Activated CD8-positive, alpha-beta memory T cell treated with anti-CD3 and anti-CD28 coated beads for 24 hours (primary cell): Measurements from ENCODE around the gene CTNND2.

Experiments
- DNase-seq: peaks from one replicate; pipeline ENCODE4 v3.0.0-alpha.2; 2020

Gene CTNND2

DNA sequence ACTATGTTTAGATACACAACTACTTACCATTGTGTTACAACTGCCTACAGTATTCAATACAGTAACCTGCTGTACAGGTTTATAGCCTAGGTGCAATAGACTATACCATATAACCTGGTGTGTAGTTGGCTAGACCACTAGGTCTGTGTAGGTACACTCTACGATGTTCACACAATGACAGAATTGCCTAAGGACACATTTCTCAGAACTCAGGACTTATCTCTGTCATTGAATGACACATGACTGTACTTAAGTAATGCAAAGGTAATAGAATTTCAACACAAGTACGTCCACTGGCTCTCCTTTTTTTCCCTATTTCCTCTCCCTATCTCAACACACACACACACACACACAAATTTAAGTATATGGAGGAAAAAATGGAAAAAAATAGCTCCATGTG, 385.6 kb downstream of the CTNND2 start:
- DNase-seq: no peak

- DNase-seq: no peak
Measured at GRCh38 chr5:11514705-11515432, 389.4 kb downstream of the CTNND2 start.

GRCh38 chr5:11511878-11512277, 392.4 kb downstream of the CTNND2 start:
- DNase-seq: no peak

- no peak for DNase-seq
Measured at GRCh38 chr5:11510889-11511288, 393.4 kb downstream of the CTNND2 start.

DNA sequence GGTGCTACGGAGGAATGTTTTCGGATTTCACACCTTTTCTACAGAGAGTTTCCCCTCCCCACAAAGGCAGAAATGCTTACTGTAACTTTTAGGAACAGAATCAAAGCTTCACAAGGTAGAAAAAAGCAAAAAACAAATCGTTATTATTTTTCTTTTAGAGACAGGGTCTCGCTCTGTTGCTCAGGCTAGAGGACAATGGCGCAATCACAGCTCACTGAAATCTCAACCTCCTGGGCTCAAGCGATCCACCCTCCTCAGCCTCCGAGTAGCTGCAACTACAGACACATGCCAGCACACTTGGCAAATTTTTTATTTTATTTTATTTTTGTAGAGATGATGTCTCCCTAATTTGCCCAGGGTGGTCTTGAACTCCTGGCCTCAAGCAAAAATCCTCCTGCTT, 394.5 kb downstream of the CTNND2 start:
- DNase-seq: no peak

DNA sequence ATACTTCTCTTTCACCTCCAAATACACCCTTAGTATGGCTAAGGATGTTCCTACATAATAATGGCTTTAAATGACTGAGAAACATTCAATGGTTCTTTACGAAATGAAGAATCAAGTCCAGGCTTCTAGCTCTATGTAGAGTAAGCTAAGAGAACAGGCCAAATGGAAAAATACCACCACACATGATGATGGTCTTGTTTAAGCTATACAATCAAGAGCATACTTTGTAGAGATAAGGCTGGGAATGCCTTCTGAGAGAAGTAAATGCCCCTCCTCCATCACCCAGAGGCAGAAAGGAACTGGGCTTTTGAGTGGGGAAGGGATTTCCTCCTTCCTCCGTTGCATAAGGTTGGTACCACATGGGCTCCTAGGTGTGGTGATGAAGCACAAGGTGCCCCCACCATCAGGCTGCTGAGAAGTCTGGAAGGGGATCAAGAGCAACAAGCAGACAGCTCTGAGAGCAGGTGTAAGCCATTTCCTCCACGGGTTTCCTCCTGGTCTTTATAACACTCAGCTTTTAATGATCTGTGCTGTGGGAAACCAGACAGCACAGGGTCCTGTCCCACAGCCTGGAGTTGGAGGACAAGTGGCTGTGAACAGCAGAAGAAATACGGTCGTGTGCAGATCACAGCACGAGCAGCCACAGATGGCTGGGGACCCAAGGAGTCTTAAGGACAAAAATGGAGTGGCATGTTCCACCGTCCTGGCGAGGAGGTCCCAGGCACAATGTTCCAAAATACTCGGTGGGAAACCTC, 396.9 kb downstream of the CTNND2 start:
- DNase-seq: no peak

DNA sequence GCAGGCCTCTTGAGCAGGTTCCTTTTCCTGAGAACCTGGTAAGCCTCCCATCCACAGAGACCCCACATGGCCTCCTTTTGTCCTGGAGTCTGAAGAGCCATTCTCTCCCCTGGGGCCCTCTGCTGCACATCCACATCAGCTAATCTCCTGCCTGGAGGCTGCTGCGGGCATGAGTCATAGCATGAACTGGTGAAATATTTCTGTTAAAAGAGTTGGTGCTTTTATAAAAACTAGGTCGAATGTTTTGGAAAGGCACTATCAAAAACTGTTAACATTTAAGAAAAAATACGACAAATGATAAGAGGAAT, 399.4 kb downstream of the CTNND2 start:
- no peak for DNase-seq

DNA sequence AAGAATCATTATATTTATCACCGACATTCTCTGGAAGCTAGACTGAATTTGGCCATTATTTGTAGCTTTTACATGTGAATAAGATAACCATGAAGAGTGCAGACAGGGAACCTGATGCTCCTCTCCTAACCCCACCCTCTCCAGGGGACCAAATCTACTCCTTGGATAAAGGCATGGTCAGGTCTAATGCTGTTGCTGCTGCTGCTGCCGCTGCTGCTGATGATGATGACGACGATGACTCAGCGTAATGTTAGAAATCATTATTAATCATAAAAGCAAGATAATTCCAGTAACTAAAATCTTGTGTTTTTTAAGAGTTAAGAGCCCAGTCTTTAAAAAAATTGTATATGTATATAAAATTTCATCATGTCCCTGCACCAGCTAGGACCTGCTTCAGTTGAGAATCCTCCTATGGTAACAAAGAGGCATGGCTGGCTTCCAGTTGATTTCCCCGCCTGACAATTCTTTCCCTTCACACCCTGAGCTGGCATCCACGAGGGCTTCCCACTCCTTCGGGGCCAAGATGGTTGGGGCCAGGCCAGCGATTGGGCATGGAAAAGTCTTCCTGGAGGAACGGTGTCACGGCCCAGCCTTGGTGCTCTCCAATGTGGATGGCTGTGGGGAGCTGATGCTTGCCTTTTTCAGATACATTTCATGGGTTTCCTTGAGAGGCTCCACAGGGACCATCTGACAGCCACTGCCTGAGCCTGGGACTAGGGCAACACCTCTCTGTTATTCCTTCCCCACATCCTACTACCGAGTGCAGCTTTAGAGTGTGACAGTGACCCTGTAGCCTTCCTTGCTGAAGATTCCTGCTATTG, 400.0 kb downstream of the CTNND2 start:
- DNase-seq: no peak

GRCh38 chr5:11502783-11503182, 401.5 kb downstream of the CTNND2 start:
- no peak for DNase-seq

GRCh38 chr5:11497651-11498050, 406.6 kb downstream of the CTNND2 start:
- no peak for DNase-seq

DNA sequence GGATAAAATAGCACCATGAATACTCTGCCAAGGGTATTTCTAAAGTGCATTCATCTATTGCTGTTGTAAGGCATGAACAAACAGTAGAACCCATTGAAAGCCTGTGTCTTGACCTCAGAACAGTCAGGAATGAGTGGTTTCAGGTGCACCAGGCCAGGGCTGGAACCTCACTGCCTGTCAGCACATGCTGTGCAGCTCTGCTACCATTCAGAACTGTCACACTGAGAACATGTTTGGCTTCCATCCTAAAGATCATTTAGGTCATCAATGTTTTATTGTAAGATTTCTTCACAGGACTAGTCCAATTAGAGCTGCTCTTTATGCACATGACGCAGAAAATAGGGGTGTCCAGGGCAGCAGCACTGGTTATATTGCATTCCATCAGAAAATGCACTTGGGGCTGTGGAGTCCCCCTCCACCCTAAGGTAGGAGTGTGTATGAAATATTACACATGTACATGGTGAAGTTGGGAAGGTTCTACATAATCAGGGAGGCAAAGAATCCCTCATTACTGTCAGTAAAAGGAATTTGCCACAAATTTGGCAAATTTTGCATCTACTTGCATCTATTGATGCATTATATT, 408.0 kb downstream of the CTNND2 start:
- no peak for DNase-seq

- no peak for DNase-seq
Measured at GRCh38 chr5:11494340-11494739, 409.9 kb downstream of the CTNND2 start.

- DNase-seq: no peak
Measured at GRCh38 chr5:11491404-11492075, 412.7 kb downstream of the CTNND2 start.

DNA sequence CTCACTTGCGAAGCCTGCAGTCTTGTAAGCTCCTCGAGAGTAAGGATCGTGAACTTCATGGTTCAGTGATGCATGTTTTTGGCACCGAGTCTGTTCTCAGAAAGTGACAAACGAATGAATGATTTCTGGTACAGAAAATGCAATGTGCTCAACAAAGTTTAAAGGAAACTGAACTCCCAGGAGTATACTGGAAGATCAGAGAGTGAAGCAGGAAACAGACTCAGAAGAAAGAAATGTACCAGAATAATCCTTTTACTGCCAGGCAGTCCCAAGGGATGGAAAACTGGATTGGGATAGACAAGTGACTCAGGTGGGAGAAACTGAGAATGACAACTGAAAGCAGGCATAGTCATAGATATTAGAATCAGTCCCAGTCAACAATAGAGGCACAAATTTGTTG, 420.6 kb downstream of the CTNND2 start:
- no peak for DNase-seq

GRCh38 chr5:11482011-11482410, 422.2 kb downstream of the CTNND2 start:
- no peak for DNase-seq

- no peak for DNase-seq
Measured at GRCh38 chr5:11477786-11478185, 426.5 kb downstream of the CTNND2 start.

DNA sequence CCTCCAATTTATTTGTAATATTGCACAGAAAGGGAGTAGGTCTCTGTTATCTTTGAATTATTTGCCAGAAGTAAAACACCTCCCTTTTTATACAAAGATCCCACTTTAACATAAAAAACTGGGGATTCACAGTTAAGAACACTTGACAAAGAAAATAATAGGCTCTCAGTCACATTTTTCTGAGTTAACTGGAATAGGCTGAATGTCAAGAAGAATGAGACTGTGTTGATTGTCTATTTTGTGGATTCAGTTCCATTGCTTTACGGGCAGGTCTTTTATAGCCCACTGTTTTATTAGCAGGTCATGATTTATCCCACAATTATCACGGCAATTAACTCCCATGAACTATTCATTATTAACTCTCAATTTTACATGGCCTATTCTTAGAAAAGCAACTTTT, 427.4 kb downstream of the CTNND2 start:
- DNase-seq: no peak

DNA sequence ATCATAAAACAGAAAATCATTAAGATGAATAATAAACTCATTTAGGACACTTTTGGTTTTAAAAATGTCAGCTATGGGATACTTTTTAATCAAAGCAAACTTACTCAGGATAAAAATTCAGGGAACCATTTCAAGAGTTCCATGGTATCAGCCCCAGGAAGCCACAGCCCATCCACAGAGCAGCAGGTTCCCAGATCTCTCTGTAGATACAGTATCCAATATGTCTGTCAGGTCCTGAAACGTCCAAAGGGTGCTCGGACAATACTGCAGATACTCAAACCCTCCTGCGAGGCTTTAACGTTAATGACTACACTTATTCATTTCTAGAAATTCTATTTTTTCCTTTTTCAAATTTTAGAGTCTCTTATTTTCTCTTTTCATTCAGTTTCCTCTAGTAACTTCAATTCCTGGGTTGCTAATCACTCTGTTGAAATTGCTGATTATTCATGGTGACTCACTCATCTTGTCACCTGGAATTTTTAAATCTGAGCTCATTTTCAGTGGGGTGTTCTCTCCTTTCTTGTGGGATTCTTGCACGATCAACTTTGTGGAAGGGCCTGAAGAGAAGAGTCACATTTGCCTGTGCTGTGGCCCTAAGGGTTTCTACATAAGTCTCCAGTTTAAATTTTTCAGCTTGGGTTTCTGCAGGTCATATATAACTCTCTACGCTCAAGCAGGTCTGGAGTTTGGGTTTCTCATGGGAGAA, 435.8 kb downstream of the CTNND2 start:
- no peak for DNase-seq

DNA sequence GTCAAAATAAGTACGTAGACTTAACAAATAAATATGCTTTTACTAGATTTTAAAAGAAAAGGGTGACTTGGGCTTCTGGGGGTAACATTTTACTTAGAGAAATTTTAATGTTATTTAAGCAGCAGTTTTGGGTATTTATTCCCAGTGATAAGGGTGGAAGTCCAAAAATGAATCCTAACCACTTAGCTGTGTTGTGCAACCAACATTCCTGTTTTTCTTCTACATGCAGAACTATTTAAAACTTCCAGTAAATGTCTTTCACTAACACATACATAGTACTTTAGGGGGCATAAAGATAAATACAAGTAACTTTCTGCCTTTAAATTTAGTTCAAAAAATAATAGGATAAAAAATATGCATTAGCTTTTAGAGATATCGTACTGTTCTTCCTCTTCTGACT, 436.7 kb downstream of the CTNND2 start:
- DNase-seq: no peak

- DNase-seq: no peak
Measured at GRCh38 chr5:11459716-11460115, 444.5 kb downstream of the CTNND2 start.

DNA sequence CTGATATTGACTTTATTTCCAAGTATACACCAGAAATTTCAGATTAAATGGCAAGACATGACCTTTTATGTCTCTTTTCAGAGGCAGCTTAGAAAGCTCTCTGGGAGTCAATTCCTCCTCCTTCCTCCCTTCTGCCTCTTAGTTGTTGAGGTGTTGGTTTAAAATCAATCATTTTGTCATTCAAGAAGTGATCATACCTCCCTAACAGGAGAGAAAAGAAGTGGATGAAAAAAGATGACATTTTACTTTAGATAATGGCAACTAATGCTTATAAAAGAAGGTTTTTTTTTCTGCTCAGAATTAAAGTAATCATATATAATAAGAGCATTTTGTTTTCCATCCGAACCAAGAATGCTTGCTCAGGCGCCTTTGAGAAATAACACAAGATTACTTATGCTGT, 448.7 kb downstream of the CTNND2 start:
- DNase-seq: no peak

DNA sequence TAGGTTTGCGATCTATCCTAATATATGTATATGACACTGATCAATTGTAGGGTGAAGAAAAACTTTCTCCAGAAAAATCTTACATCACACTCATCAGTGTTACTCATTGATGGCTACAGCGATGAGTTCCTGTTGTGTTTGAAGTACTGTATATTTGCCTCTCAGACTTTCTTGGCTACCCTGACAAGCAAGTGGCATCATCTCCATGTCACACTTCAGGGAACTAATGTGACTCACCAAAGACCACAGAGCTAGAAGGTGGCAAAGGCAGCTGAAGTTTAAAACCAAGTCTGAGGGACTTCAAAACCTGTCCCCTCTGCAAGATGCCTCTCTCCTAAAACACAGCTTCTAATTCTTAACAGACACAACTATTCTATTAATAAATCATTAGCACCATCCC, 451.4 kb downstream of the CTNND2 start:
- DNase-seq: no peak
